ENCODE data around the gene TREML2. TPM values are rescaled to one million over a fixed set of nuclear protein-coding genes. Genes with fewer than 3 reads are reported as not detected.
A peak's percentile ranks its signal among the peaks of the same experiment; 100 is the strongest.

The TREML2 gene
- total and polyA plus RNA-seq, 8 donors, result 0.09 to 0.12 TPM; not detected in 6

DNA sequence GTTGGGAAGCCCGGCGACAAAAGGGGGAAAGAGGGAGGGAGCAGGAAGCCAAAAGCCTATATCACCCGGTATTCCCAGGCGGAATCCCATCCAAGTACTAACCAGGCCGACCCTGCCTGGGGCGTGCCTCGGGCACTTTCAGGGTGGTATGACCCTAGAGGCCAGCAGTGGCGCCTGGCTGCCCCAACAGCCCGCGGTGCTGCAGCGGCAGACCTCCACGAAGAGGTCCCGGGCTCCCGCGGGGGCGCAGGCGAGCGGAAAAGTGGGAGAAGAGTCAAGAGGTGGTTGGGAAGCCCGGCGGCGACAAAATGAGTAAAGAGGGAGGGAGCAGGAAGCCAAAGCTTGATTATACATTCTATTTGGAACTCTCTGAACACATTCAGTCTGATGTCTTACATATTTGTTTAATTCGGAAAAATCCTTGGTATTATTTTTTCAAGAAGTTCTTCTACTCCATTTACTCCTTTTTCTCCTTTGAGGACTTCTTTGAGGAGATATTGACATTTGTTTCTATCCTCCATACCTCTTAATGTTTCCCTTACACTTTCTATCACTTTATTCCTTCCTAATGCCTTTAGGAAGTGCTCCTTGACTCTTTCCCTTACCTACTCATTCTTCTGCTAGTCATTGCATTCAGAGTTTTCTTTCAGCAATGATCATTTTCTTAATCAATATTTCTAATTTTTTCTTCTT, 38.7 kb upstream of the TREML2 start:
- no peak overlapping the region for H3K27ac ChIP-seq
- FAIRE-seq (no peak), DNase-seq (peak in 1 of 6 donors; percentile 35), ATAC-seq (no peak)
- H3K4me3 ChIP-seq, result no peak overlapping the region
- H3K9me3 ChIP-seq, result no peaks in the 10 kb centered on the region
- H3K36me3 ChIP-seq, result no peaks in the 10 kb centered on the region
- no peaks in the 10 kb centered on the region for H3K4me1 ChIP-seq
- TF ChIP-seq CTCF (IDR thresholded peaks at IDR 0.05), result no peak
- H3K27me3 ChIP-seq, result peaks cover 0 to 20% (median 3%) of the 10 kb centered on the region in 4 donors
- WGBS, 2 donors, result 12 to 14% methylated on average over 22 of the region's 22 CpGs
- intact Hi-C loops (cut with DNase I), result no loop called here

GRCh38 chr6:41237128-41237527, 36.2 kb upstream of the TREML2 start:
- FAIRE-seq (no peak), ATAC-seq (no peak), DNase-seq (no peak)
- Histone ChIP-seq H3K36me3 (no peaks in the 10 kb centered on the region), H3K27me3 (peaks cover 0 to 20% (median 3%) of the 10 kb centered on the region in 4 donors), H3K27ac (no peak overlapping the region), H3K4me1 (no peaks in the 10 kb centered on the region), H3K4me3 (no peak overlapping the region), H3K9me3 (no peaks in the 10 kb centered on the region)
- no peak for TF ChIP-seq CTCF (IDR thresholded peaks at IDR 0.05)
- 70 to 77% methylated on average over 4 to 5 of the region's 5 CpGs for WGBS, 2 donors
- intact Hi-C loops (cut with DNase I), result no loop called here

GRCh38 chr6:41236276-41236675, 35.3 kb upstream of the TREML2 start:
- ATAC-seq (no peak), DNase-seq (no peak), FAIRE-seq (no peak)
- intact Hi-C loops (cut with DNase I), result no loop called here
- H3K4me1 ChIP-seq, result no peaks in the 10 kb centered on the region
- no peak for TF ChIP-seq CTCF (IDR thresholded peaks at IDR 0.05)
- H3K27me3 ChIP-seq, result peaks cover 0 to 20% (median 3%) of the 10 kb centered on the region in 4 donors
- 78 to 83% methylated on average over 4 of the region's 4 CpGs for WGBS, 2 donors
- H3K9me3 ChIP-seq, result no peaks in the 10 kb centered on the region
- no peaks in the 10 kb centered on the region for H3K36me3 ChIP-seq
- no peak overlapping the region for H3K4me3 ChIP-seq
- H3K27ac ChIP-seq, result no peak overlapping the region

GRCh38 chr6:41232667-41233066, 31.7 kb upstream of the TREML2 start:
- WGBS, 2 donors, result 76 to 89% methylated on average over 6 of the region's 6 CpGs
- Histone ChIP-seq H3K4me1 (no peaks in the 10 kb centered on the region), H3K27me3 (no peaks in the 10 kb centered on the region), H3K36me3 (no peaks in the 10 kb centered on the region), H3K9me3 (no peaks in the 10 kb centered on the region), H3K4me3 (no peak overlapping the region), H3K27ac (no peak overlapping the region)
- no peak for FAIRE-seq
- no peak for DNase-seq
- TF ChIP-seq CTCF (IDR thresholded peaks at IDR 0.05), result no peak
- intact Hi-C loops (cut with DNase I), result no loop called here
- no peak for ATAC-seq

GRCh38 chr6:41231246-41231645, 30.3 kb upstream of the TREML2 start:
- 50 to 58% methylated on average over 5 of the region's 5 CpGs for WGBS, 2 donors
- Histone ChIP-seq H3K27ac (no peak overlapping the region), H3K4me1 (no peaks in the 10 kb centered on the region), H3K4me3 (no peak overlapping the region), H3K9me3 (no peaks in the 10 kb centered on the region), H3K27me3 (no peaks in the 10 kb centered on the region), H3K36me3 (no peaks in the 10 kb centered on the region)
- no peak for TF ChIP-seq CTCF (IDR thresholded peaks at IDR 0.05)
- intact Hi-C loops (cut with DNase I), result no loop called here
- no peak for ATAC-seq
- no peak for DNase-seq
- FAIRE-seq, result no peak

All from pancreas (tissue), 10 donors.